ENCODE data around the gene AMFR. TPM values are rescaled to one million over a fixed set of nuclear protein-coding genes. Genes with fewer than 3 reads are reported as not detected.

AMFR gene
- total RNA-seq, 6 experiments from 2014 or later, result 92.2 to 189 (median 137) TPM

GRCh38 chr16:56349711-56350161 lies 75.6 kb downstream of the AMFR start:
- DNase-seq, result peak; percentile 54 to 85 (median 80)
- Histone ChIP-seq H3K4me1 (peaks cover 0 to 24% (median 8%) of the 10 kb centered on the region in 4 donors), H3K27me3 (no peaks in the 10 kb centered on the region), H3K9me3 (no peaks in the 10 kb centered on the region), H3K36me3 (no peaks in the 10 kb centered on the region), H3K4me3 (no peak overlapping the region), H3K27ac (no peak overlapping the region)
- peak; percentile 52 to 70 (median 58) for ATAC-seq
- 42% methylated on average over 11 of the region's 16 CpGs for WGBS (ENCODE audit: insufficient coverage, low coverage, low lambda C conversion rate, missing lambda C conversion rate)
- intact Hi-C loops (cut with DNase I), result no loop called here
- TF ChIP-seq CTCF (IDR thresholded peaks at IDR 0.05) (no peak), POLR2A (IDR thresholded peaks at IDR 0.05) (no peak)

DNA sequence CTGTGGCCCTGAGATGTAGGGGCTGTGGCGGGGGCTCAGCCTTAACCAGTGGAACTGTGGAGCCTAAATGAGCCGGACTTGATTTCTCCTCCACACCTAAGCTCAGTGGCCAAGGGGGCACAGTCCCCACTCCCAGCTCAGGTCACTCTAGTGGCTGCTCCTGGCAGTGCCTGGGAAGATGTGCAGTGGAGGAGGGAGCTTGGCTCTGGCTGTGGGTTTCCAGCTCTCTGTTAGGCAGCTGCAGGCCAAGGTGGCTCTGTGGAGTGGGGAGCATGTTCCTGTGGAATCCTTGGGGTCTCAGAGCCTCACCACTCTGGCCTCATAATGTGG lies 76.3 kb downstream of the AMFR start:
- intact Hi-C loops (cut with DNase I), result no loop called here
- TF ChIP-seq CTCF (IDR thresholded peaks at IDR 0.05), result no peak
- TF ChIP-seq POLR2A (IDR thresholded peaks at IDR 0.05), result no peak
- Histone ChIP-seq H3K36me3 (no peaks in the 10 kb centered on the region), H3K4me1 (peaks cover 0 to 28% (median 11%) of the 10 kb centered on the region in 4 donors), H3K9me3 (no peaks in the 10 kb centered on the region), H3K27me3 (no peaks in the 10 kb centered on the region), H3K27ac (no peak overlapping the region), H3K4me3 (no peak overlapping the region)
- WGBS (ENCODE audit: insufficient coverage, low coverage, low lambda C conversion rate, missing lambda C conversion rate), result no CpG with 5 or more reads among the region's 2 CpGs
- ATAC-seq (no peak), DNase-seq (peak in 1 of 3 donors; percentile 40)

GRCh38 chr16:56348168-56349085 lies 76.9 kb downstream of the AMFR start:
- intact Hi-C loops (cut with DNase I), result no loop called here
- no peaks in the 10 kb centered on the region for H3K36me3 ChIP-seq
- 85% methylated on average over 10 of the region's 25 CpGs for WGBS (ENCODE audit: insufficient coverage, low coverage, low lambda C conversion rate, missing lambda C conversion rate)
- no peak overlapping the region for H3K27ac ChIP-seq
- H3K4me3 ChIP-seq, result no peak overlapping the region
- H3K4me1 ChIP-seq, result peaks cover 0 to 28% (median 13%) of the 10 kb centered on the region in 4 donors
- TF ChIP-seq CTCF (IDR thresholded peaks at IDR 0.05), result no peak
- TF ChIP-seq POLR2A (IDR thresholded peaks at IDR 0.05), result no peak
- no peaks in the 10 kb centered on the region for H3K9me3 ChIP-seq
- ATAC-seq (peak in 1 of 4 donors; percentile 8), DNase-seq (peak in 1 of 3 donors; percentile 49)
- H3K27me3 ChIP-seq, result no peaks in the 10 kb centered on the region

DNA sequence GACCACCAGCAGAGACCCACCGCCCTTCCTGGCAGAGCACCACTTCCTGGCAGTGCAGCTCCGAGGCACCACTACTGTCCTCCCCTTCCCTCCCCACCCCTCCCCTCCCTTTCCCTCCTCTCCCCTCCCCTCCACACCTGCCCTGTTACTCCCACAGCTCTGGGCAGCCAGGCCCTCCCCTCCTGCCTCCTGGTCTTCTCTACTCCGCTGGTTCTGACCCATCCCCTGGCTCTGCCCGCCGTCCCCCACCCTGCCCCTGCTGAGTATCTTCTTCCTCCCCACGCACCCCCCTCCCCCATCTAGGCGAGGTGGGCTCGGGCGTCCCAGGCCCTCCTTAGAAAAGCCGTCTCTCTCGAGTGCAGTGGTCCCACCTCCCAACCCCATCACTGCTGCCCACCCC lies 77.7 kb downstream of the AMFR start:
- H3K27me3 ChIP-seq, result no peaks in the 10 kb centered on the region
- H3K9me3 ChIP-seq, result no peaks in the 10 kb centered on the region
- H3K4me3 ChIP-seq, result no peak overlapping the region
- peaks cover 0 to 28% (median 13%) of the 10 kb centered on the region in 4 donors for H3K4me1 ChIP-seq
- intact Hi-C loops (cut with DNase I), result no loop called here
- no peak overlapping the region for H3K27ac ChIP-seq
- peak in 1 of 3 donors; percentile 39 for DNase-seq
- no peaks in the 10 kb centered on the region for H3K36me3 ChIP-seq
- no peak for TF ChIP-seq POLR2A (IDR thresholded peaks at IDR 0.05)
- no peak for TF ChIP-seq CTCF (IDR thresholded peaks at IDR 0.05)
- ATAC-seq, result no peak
- WGBS (ENCODE audit: insufficient coverage, low coverage, low lambda C conversion rate, missing lambda C conversion rate), result 75% methylated on average over 10 of the region's 11 CpGs

Data from right lobe of liver (tissue), 6 donors.